Epidermal melanocyte (primary cell): ENCODE results near the gene SRP72.

Experiments used
- DNase-seq: peaks from one replicate; pipeline ENCODE4 v3.0.0; 2011; ENCODE audit warnings: low spot score; ENCODE audit not compliant: insufficient read length

The SRP72 gene

GRCh38 chr4:56544573-56545131, 77.2 kb downstream of the SRP72 start:
- DNase-seq: peak; percentile 53

GRCh38 chr4:56550642-56551041, 83.2 kb downstream of the SRP72 start:
- no peak for DNase-seq

DNA sequence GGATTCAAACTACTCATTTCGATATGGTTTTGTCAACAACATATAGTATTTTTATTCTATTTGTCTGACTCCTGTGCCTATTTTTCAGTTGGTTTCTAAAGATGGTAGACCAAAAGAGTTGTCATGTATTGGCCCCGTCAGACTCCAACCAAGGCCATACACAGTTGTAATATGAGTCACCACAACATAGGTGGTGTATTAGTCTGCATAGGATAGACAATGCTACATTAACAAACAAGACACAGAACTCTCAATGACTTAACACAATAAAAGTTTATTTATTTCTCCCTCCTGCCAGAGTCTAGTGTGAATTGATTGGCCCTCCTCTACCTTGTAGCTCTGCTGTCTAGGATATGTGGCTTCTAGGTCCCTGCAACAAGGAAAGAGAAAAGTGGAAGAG, 84.1 kb downstream of the SRP72 start:
- DNase-seq: no peak

GRCh38 chr4:56552273-56552672, 84.9 kb downstream of the SRP72 start:
- no peak for DNase-seq
